GM23248 (cell line): ENCODE measurements around the gene KCNQ5.

Experiments
- EZH2 ChIP-seq: fragments of 200-600 bp; sonication (generic); IDR thresholded peaks from 2 replicates; pipeline ENCODE4 v1.6.1; 2018; ENCODE audit warnings: antibody characterized with exemption, mild to moderate bottlenecking; ENCODE audit not compliant: insufficient read depth, poor library complexity, severe bottlenecking
- EZH2phosphoT487 ChIP-seq: fragments of 200-600 bp; sonication (generic); IDR thresholded peaks from 2 replicates; pipeline ENCODE4 v1.6.1; 2018; ENCODE audit warnings: antibody characterized with exemption, moderate library complexity, mild to moderate bottlenecking, low read depth; ENCODE audit not compliant: insufficient read depth

GRCh38 chr6:73200735-73201134, 578.9 kb downstream of the KCNQ5 start:
- no peak for TF ChIP-seq EZH2phosphoT487
- TF ChIP-seq EZH2 = no peak
